GM23338 (cell line): ENCODE measurements around the gene ZNF70. TPM values are rescaled to one million over a fixed set of nuclear protein-coding genes. Genes with fewer than 3 reads are reported as not detected.

ENCODE experiments used
- ATAC-seq: fragments of 200-7000 bp; cut with Tn5 transposase; 3 replicates; pipeline ENCODE4 v1.9.1; 2020
- DNase-seq: peaks from one replicate; pipeline ENCODE4 v3.0.0-alpha.2; 2015; ENCODE audit warnings: low spot score
- H2AFZ ChIP-seq: fragments of 200-600 bp; sonication (generic); 2 replicates; pipeline ENCODE4 v1.8.0; 2016; ENCODE audit warnings: antibody characterized with exemption, mild to moderate bottlenecking, moderate library complexity
- H3F3A ChIP-seq: fragments of 200-600 bp; sonication (generic); replicated peaks from 2 replicates; pipeline ENCODE4 v1.8.0; 2017; ENCODE audit warnings: antibody characterized with exemption, mixed run types, low read depth
- H3K27ac ChIP-seq: fragments of 200-600 bp; sonication (generic); 2 replicates; pipeline ENCODE4 v1.6.1; 2016; ENCODE audit warnings: low read depth
- H3K27me3 ChIP-seq: fragments of 200-600 bp; sonication (generic); 2 replicates; pipeline ENCODE4 v1.8.0; 2016; ENCODE audit warnings: mild to moderate bottlenecking, mixed run types, moderate library complexity; ENCODE audit not compliant: insufficient read depth
- H3K36me3 ChIP-seq: fragments of 200-600 bp; sonication (generic); 2 replicates; pipeline ENCODE4 v1.8.0; 2016; ENCODE audit warnings: mild to moderate bottlenecking; ENCODE audit not compliant: insufficient read depth
- H3K4me1 ChIP-seq: fragments of 200-600 bp; sonication (generic); 2 replicates; pipeline ENCODE4 v1.8.0; 2016; ENCODE audit warnings: mild to moderate bottlenecking, moderate library complexity; ENCODE audit not compliant: insufficient read depth
- H3K4me2 ChIP-seq: fragments of 200-600 bp; sonication (generic); 2 replicates; pipeline ENCODE4 v1.7.1; 2017; ENCODE audit warnings: mixed run types
- H3K4me3 ChIP-seq: fragments of 200-600 bp; sonication (generic); 2 replicates; pipeline ENCODE4 v1.6.1; 2016; ENCODE audit warnings: mixed run types
- H3K79me2 ChIP-seq: fragments of 200-600 bp; sonication (generic); replicated peaks from 2 replicates; pipeline ENCODE4 v1.8.0; 2017; ENCODE audit warnings: mild to moderate bottlenecking; ENCODE audit not compliant: insufficient read depth
- H3K9me2 ChIP-seq: fragments of 200-600 bp; sonication (generic); 2 replicates; pipeline ENCODE4 v1.8.0; 2017; ENCODE audit not compliant: insufficient read depth
- H4K20me1 ChIP-seq: fragments of 200-600 bp; sonication (generic); replicated peaks from 2 replicates; pipeline ENCODE4 v1.8.0; 2017; ENCODE audit warnings: mild to moderate bottlenecking; ENCODE audit not compliant: insufficient read depth
- H3K27ac Mint-ChIP-seq: 2 replicates; pipeline ENCODE4 v1.8.0; 2020; ENCODE audit warnings: inconsistent platforms, mild to moderate bottlenecking, moderate library complexity, mixed read lengths
- H3K27me3 Mint-ChIP-seq: 3 replicates; pipeline ENCODE4 v1.8.0; 2022; ENCODE audit warnings: low read depth, mild to moderate bottlenecking, moderate library complexity, mixed read lengths, inconsistent platforms; ENCODE audit not compliant: insufficient read depth, poor library complexity
- H3K36me3 Mint-ChIP-seq: 3 replicates; pipeline ENCODE4 v1.8.0; 2021; ENCODE audit warnings: low read depth, mild to moderate bottlenecking, inconsistent platforms, moderate library complexity, mixed read lengths
- H3K4me1 Mint-ChIP-seq: 3 replicates; pipeline ENCODE4 v1.8.0; 2020; ENCODE audit warnings: mild to moderate bottlenecking, inconsistent platforms, mixed read lengths
- H3K4me3 Mint-ChIP-seq: 3 replicates; pipeline ENCODE4 v1.8.0; 2021; ENCODE audit warnings: moderate library complexity, mild to moderate bottlenecking, inconsistent platforms, mixed read lengths
- H3K9me3 Mint-ChIP-seq: 3 replicates; pipeline ENCODE4 v1.8.0; 2020; ENCODE audit warnings: moderate library complexity, mild to moderate bottlenecking, inconsistent platforms, mixed read lengths
- CTCF ChIP-seq, 2 experiments: fragments of 200-600 bp in 1 of 2; sonication (generic) in 1 of 2; conservative IDR thresholded peaks; 2 replicates each; pipeline versions ENCODE4 v1.5.1 to v1.6.1; 2016 to 2017; ENCODE audit warnings: antibody characterized with exemption in 2 of 2, low read depth in 2 of 2, mild to moderate bottlenecking in 2 of 2, moderate library complexity in 1 of 2
- ETS1 ChIP-seq: IDR thresholded peaks from 2 replicates; pipeline ENCODE4 v1.6.1; 2016; ENCODE audit warnings: antibody characterized with exemption
- EZH2 ChIP-seq: fragments of 200-600 bp; sonication (generic); IDR thresholded peaks from one replicate; pipeline ENCODE4 v1.8.0; 2017; ENCODE audit warnings: antibody characterized with exemption, mild to moderate bottlenecking, low read depth; ENCODE audit not compliant: unreplicated experiment
- NANOG ChIP-seq: IDR thresholded peaks from 2 replicates; pipeline ENCODE4 v1.6.1; 2016; ENCODE audit warnings: antibody characterized with exemption, borderline replicate concordance
- POLR2AphosphoS5 ChIP-seq: IDR thresholded peaks from 2 replicates; pipeline ENCODE4 v1.6.1; 2016; ENCODE audit warnings: antibody characterized with exemption, low read depth
- STAT1 ChIP-seq: IDR thresholded peaks from one replicate; pipeline ENCODE4 v1.6.1; 2016; ENCODE audit warnings: antibody characterized with exemption; ENCODE audit not compliant: unreplicated experiment
- ZNF331 ChIP-seq: fragments of 250-450 bp; sonication (Bioruptor Pico); IDR thresholded peaks from 2 replicates; pipeline ENCODE4 v1.5.0; 2020; ENCODE audit warnings: low read depth, mild to moderate bottlenecking, moderate library complexity
- ZNF462 ChIP-seq: fragments of 250-450 bp; sonication (Bioruptor Pico); IDR thresholded peaks from 2 replicates; pipeline ENCODE4 v1.5.0; 2020; ENCODE audit warnings: mild to moderate bottlenecking, moderate library complexity
- polyA plus RNA-seq: library from polyadenylated mRNA; unstranded; fragments of >200 nt; fragmentation: Nextera tagmentation; extraction: Ambion mirVana; gene quantifications from 2 replicates; pipeline ENCODE4 v1.2.1, GENCODE V29; 2016
- total RNA-seq: library from RNA; depleted of rRNA; stranded (reverse); fragments of >200 nt; shearing (Covaris generic); gene quantifications from 2 replicates; pipeline ENCODE4 v1.2.3, GENCODE V29; 2014
- TF ChIP-seq, protein P1 (sequence below): IDR thresholded peaks from one replicate; pipeline ENCODE4 v1.6.1; 2018; ENCODE audit warnings: antibody characterized with exemption; ENCODE audit not compliant: unreplicated experiment

ZNF70 gene
- total and polyA plus RNA-seq, 2 experiments from 2014 or later, result 0.45 to 2.6 TPM

DNA sequence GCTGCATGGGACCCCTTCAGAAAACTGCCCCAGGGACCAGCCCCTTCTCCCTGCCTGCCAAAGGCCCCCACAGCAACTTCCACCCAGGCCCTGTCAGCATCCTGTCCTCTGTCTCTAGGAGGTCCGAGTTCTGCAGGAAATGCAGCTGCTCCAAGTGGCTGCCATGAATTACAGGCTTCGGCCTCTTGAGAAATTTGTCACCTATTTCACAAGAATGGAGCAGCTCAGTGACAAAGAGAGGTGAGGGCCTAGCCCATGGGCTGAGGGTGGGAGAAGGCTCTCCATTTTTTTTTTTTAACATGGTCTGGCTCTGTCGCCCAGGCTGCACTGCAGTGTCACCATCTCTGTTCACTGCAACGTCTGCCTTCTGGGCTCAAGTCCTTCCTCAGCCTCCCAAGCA is 52.8 kb downstream of the ZNF70 start:
- Histone ChIP-seq H4K20me1 (peaks cover 30% of the 10 kb centered on the region), H2AFZ (no peak overlapping the region), H3K27ac (no peak overlapping the region), H3K4me2 (no peak overlapping the region), H3F3A (no peaks in the 10 kb centered on the region), H3K4me1 (no peaks in the 10 kb centered on the region), H3K4me3 (no peak overlapping the region), H3K36me3 (peaks cover 18% of the 10 kb centered on the region), H3K9me2 (no peaks in the 10 kb centered on the region), H3K79me2 (peaks cover 26% of the 10 kb centered on the region), H3K27me3 (no peaks in the 10 kb centered on the region)
- DNase-seq, result no peak
- Mint-ChIP-seq H3K36me3 (peaks cover 20% of the 10 kb centered on the region), H3K4me1 (no peaks in the 10 kb centered on the region), H3K27ac (no peak overlapping the region), H3K9me3 (no peaks in the 10 kb centered on the region), H3K4me3 (no peak overlapping the region), H3K27me3 (peaks cover 8% of the 10 kb centered on the region)
- no peak for ATAC-seq
- TF ChIP-seq EZH2 (no peak), CTCF (conservative IDR thresholded peaks at IDR 0.05; ENCODE audit: low read depth in 2 of 2) (no peak), STAT1 (no peak), ZNF331 (CRISPR knock-in tag) (no peak), NANOG (no peak), ZNF462 (CRISPR knock-in tag) (no peak), ETS1 (no peak), POLR2AphosphoS5 (no peak)
- TF ChIP-seq, protein P1, sequence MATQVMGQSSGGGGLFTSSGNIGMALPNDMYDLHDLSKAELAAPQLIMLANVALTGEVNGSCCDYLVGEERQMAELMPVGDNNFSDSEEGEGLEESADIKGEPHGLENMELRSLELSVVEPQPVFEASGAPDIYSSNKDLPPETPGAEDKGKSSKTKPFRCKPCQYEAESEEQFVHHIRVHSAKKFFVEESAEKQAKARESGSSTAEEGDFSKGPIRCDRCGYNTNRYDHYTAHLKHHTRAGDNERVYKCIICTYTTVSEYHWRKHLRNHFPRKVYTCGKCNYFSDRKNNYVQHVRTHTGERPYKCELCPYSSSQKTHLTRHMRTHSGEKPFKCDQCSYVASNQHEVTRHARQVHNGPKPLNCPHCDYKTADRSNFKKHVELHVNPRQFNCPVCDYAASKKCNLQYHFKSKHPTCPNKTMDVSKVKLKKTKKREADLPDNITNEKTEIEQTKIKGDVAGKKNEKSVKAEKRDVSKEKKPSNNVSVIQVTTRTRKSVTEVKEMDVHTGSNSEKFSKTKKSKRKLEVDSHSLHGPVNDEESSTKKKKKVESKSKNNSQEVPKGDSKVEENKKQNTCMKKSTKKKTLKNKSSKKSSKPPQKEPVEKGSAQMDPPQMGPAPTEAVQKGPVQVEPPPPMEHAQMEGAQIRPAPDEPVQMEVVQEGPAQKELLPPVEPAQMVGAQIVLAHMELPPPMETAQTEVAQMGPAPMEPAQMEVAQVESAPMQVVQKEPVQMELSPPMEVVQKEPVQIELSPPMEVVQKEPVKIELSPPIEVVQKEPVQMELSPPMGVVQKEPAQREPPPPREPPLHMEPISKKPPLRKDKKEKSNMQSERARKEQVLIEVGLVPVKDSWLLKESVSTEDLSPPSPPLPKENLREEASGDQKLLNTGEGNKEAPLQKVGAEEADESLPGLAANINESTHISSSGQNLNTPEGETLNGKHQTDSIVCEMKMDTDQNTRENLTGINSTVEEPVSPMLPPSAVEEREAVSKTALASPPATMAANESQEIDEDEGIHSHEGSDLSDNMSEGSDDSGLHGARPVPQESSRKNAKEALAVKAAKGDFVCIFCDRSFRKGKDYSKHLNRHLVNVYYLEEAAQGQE, result no peak
